K562 (cell line): ENCODE measurements around the gene MAD1L1. TPM values are rescaled to one million over a fixed set of nuclear protein-coding genes. Genes with fewer than 3 reads are reported as not detected.
A peak's percentile ranks its signal among the peaks of the same experiment; 100 is the strongest.

Experiments
- ATAC-seq: fragments of 200-7000 bp; cut with Tn5 transposase; 3 replicates; pipeline ENCODE4 v1.9.1; 2020; ENCODE audit warnings: moderate library complexity
- BruUV-seq: library from RNA; stranded (reverse); fragments of 400-500 nt; replicated peaks from 2 replicates; lab custom pipeline; 2021; lab: Mats Ljungman, UMichigan
- CTCF ChIA-PET: fragments of 300-600 bp; formaldehyde crosslinking; extraction: SDS; loops from one replicate; lab custom pipeline; 2021; ENCODE audit warnings: low intra/inter-chr PET ratio; lab: Yijun Ruan, JAX
- POLR2A ChIA-PET: fragments of 300-600, 350-650 bp; sonication (Branson Sonifier 250); formaldehyde crosslinking; extraction: SDS; loops from one replicate; lab custom pipeline; 2021; ENCODE audit warnings: antibody characterized with exemption, inconsistent platforms; lab: Yijun Ruan, JAX
- DNase-seq, 4 experiments: peaks; one replicate each; pipeline versions ENCODE4 v3.0.0 to v3.0.0-alpha.2; 2011 to 2018; ENCODE audit warnings: low spot score in 3 of 4, mixed read lengths in 3 of 4; ENCODE audit errors: extremely low read depth in 1 of 4
- FAIRE-seq: peaks from 2 replicates; lab custom pipeline; 2011; peaks lifted over from hg19 to GRCh38; lab: Jason Lieb, UNC
- H2AFZ ChIP-seq: 2 replicates; pipeline ENCODE4 v1.6.0; 2011; ENCODE audit warnings: low read depth, low read length, control low read depth, inconsistent platforms
- H3K27ac ChIP-seq: fragments of 200-600 bp; 3 replicates; pipeline ENCODE4 v1.8.0; 2011; ENCODE audit warnings: low read depth, mild to moderate bottlenecking, control low read depth, inconsistent platforms, low read length, moderate library complexity, mixed read lengths; ENCODE audit errors: extremely low read depth
- H3K27me3 ChIP-seq, 2 experiments: fragments of 300-600 bp in 1 of 2; 2 replicates in 1 of 2; 3 replicates in 1 of 2; pipeline versions ENCODE4 v1.6.0 to v1.8.0; 2011; ENCODE audit warnings: inconsistent platforms in 2 of 2, low read length in 2 of 2, mild to moderate bottlenecking in 1 of 2, mixed read lengths in 1 of 2, moderate library complexity in 1 of 2; ENCODE audit not compliant: control insufficient read depth in 2 of 2, insufficient read depth in 2 of 2
- H3K36me3 ChIP-seq: fragments of 300-600 bp; 3 replicates; pipeline ENCODE4 v1.8.0; 2011; ENCODE audit warnings: mild to moderate bottlenecking, low read length, inconsistent platforms; ENCODE audit not compliant: control insufficient read depth, insufficient read depth
- H3K4me1 ChIP-seq, 2 experiments: fragments of 200-600 bp in 1 of 2; replicated peaks in 1 of 2; 2 replicates in 1 of 2; 3 replicates in 1 of 2; pipeline versions ENCODE4 v1.5.1 to v1.8.0; 2011; ENCODE audit warnings: inconsistent platforms in 2 of 2, low read length in 2 of 2, mild to moderate bottlenecking in 1 of 2, mixed read lengths in 1 of 2, moderate library complexity in 1 of 2; ENCODE audit not compliant: control insufficient read depth in 2 of 2, insufficient read depth in 2 of 2
- H3K4me2 ChIP-seq: 2 replicates; pipeline ENCODE4 v1.6.1; 2011; ENCODE audit warnings: low read length, control low read depth, inconsistent platforms, mixed read lengths; ENCODE audit not compliant: insufficient read depth
- H3K4me3 ChIP-seq: fragments of 200-600 bp; sonication (generic), shearing (Covaris generic); 2 replicates; pipeline ENCODE4 v1.5.1; 2016; ENCODE audit warnings: control low read depth, inconsistent platforms
- H3K79me2 ChIP-seq: fragments of 200-600 bp; 3 replicates; pipeline ENCODE4 v1.8.0; 2011; ENCODE audit warnings: low read length, inconsistent platforms; ENCODE audit not compliant: control insufficient read depth, insufficient read depth
- H3K9ac ChIP-seq, 2 experiments: 2 replicates each; pipeline versions ENCODE4 v1.6.0 to v1.6.1; 2011; ENCODE audit warnings: low read depth in 2 of 2, low read length in 2 of 2, control low read depth in 1 of 2, inconsistent platforms in 1 of 2, mild to moderate bottlenecking in 1 of 2, mixed read lengths in 1 of 2; ENCODE audit not compliant: insufficient read depth in 1 of 2
- H3K9me1 ChIP-seq: one replicate; pipeline ENCODE4 v1.6.0; 2011; ENCODE audit warnings: inconsistent platforms, mild to moderate bottlenecking, low read length, moderate library complexity; ENCODE audit not compliant: control insufficient read depth, insufficient read depth
- H3K9me3 ChIP-seq: replicated peaks from 2 replicates; pipeline ENCODE4 v1.5.1; 2011; ENCODE audit warnings: low read depth, low read length, inconsistent platforms; ENCODE audit not compliant: control insufficient read depth, insufficient read depth
- H4K20me1 ChIP-seq: replicated peaks from 2 replicates; pipeline ENCODE4 v1.6.1; 2011; ENCODE audit warnings: low read length, inconsistent platforms, mixed read lengths; ENCODE audit not compliant: control insufficient read depth, insufficient read depth
- CHAMP1 ChIP-seq: fragments of 450-650 bp; IDR thresholded peaks from 2 replicates; pipeline ENCODE4 v1.6.1; 2016; ENCODE audit warnings: mild to moderate bottlenecking
- CUX1 ChIP-seq: fragments of 200-800 bp; sonication (Bioruptor generic); IDR thresholded peaks from 2 replicates; pipeline ENCODE4 v1.6.1; 2016; ENCODE audit warnings: missing genetic modification characterization, missing compliant biosample characterization
- LCOR ChIP-seq: sonication (generic); formaldehyde crosslinking; IDR thresholded peaks from 2 replicates; pipeline ENCODE4 v1.8.0; 2022; ENCODE audit warnings: mild to moderate bottlenecking, missing genetic modification reagents
- POLR2G ChIP-seq: fragments of 200-400 bp; formaldehyde crosslinking; IDR thresholded peaks from 2 replicates; pipeline ENCODE4 v1.6.1; 2017; ENCODE audit warnings: low read depth, mild to moderate bottlenecking, antibody characterized with exemption, low read length, moderate library complexity
- ZBTB33 ChIP-seq: sonication (generic); formaldehyde crosslinking; IDR thresholded peaks from 2 replicates; pipeline ENCODE4 v1.8.1; 2023; ENCODE audit warnings: mild to moderate bottlenecking, missing genetic modification reagents
- WGBS: fragments of 100-300 bp; shearing (Covaris generic); methylation state at CpG from one replicate; pipeline ENCODE4 v1.1.6; 2016; ENCODE audit warnings: low coverage, mixed read lengths; ENCODE audit not compliant: insufficient coverage; ENCODE audit errors: missing lambda C conversion rate; 5-methylcytosine and 5-hydroxymethylcytosine counted together
- in situ Hi-C: fragments of 300-500 bp; cut with MboI; formaldehyde crosslinking; loops from 4 replicates; pipeline ENCODE4 v1.15.0; 2018; ENCODE audit warnings: inconsistent platforms, mixed read lengths
- intact Hi-C: fragments of 100-400 bp; cut with micrococcal nuclease; formaldehyde crosslinking; loops from 2 replicates; pipeline ENCODE4 v1.14.2; 2022
- polyA plus RNA-seq, 8 experiments: library from polyadenylated mRNA; depleted of rRNA in 4 of 8; stranded (reverse) in 5 of 8; unstranded in 3 of 8; fragments of >200 nt; fragmentation: Nextera tagmentation in 2 of 8; fragmentation: Illumina TruSeq in 1 of 8; extraction: Ambion mirVana in 2 of 8; extraction: Trizol in 1 of 8; gene quantifications; 2 replicates each; pipeline versions ENCODE4 v1.2.1 to v1.2.3, GENCODE V29; 2011 to 2014; ENCODE audit warnings: inconsistent platforms in 1 of 8, missing spikeins in 1 of 8
- total RNA-seq, 7 experiments: library from RNA; depleted of rRNA in 6 of 7; stranded (reverse); fragments of >200 nt in 6 of 7; fragmentation: Illumina TruSeq in 2 of 7; extraction: Trizol in 2 of 7; gene quantifications; 2 replicates each; pipeline versions ENCODE4 v1.2.1 to v1.2.3, GENCODE V29; 2011 to 2021; ENCODE audit warnings: low replicate concordance in 1 of 7

Gene MAD1L1
- total and polyA plus RNA-seq, 9 of the 15 experiments (the other 6 are each of a cell fraction or from before 2014, with no cell fraction given): 1.7 to 89.7 (median 18.0) TPM

GRCh38 chr7:2257046-2257551 is 24.4 kb upstream of the MAD1L1 start:
- Histone ChIP-seq H3K27me3 (no peaks in the 10 kb centered on the region), H3K4me3 (no peak overlapping the region), H3K36me3 (peaks cover 59% of the 10 kb centered on the region; the same call in 2 of the 3 replicates), H3K4me2 (no peak overlapping the region), H3K9ac (no peak overlapping the region), H3K4me1 (peaks cover 0 to 25% of the 10 kb centered on the region in 2 experiments; a peak in 1 of 5 replicates), H4K20me1 (no peaks in the 10 kb centered on the region), H3K9me1 (peaks cover 2% of the 10 kb centered on the region), H3K27ac (no peak overlapping the region), H3K9me3 (no peaks in the 10 kb centered on the region), H2AFZ (no peak overlapping the region), H3K79me2 (no peaks in the 10 kb centered on the region)
- DNase-seq: no peak
- no peak for ATAC-seq
- POLR2A ChIA-PET: interaction anchor here (0.6 kb wide), 1 partner anchor 442 kb away, joined by 3 read pairs; no protein-coding TSS in a partner anchor
- in situ Hi-C loops: no loop called here
- CTCF ChIA-PET: no interaction called here
- intact Hi-C loops: no loop called here
- WGBS: 95% methylated on average over 21 of the region's 38 CpGs
- TF ChIP-seq LCOR (no peak), POLR2G (0 out of 2 replicates have a peak, but pooled peaks have one; percentile 16), CHAMP1 (no peak), ZBTB33 (peak; percentile 59; the same call in 1 of the 2 replicates), CUX1 (CRISPR knock-in tag) (no peak)
- FAIRE-seq: no peak
- no TSS peak for BruUV-seq
